Measurements from ENCODE around the gene EML2. TPM values are rescaled to one million over a fixed set of nuclear protein-coding genes. Genes with fewer than 3 reads are reported as not detected.
A peak's percentile ranks its signal among the peaks of the same experiment; 100 is the strongest.
"Not testable (repeated sequence)": the region's sequence is repeated elsewhere in the genome, so short reads cannot be mapped to it uniquely, and the experiment has no call there.

EML2 gene
- polyA plus RNA-seq (ENCODE audit: insufficient read length in 4 of 4) = 10 to 100 TPM; 17.7 to 30.8 (median 23.5) TPM

GRCh38 chr19:45638930-45639729 is at the start of gene EML2:
Gene EML2, minus strand, starts transcription at chr19:45639397. Its CDS starts 21 bp downstream, at chr19:45639376.
- DNase-seq (ENCODE audit: low read depth in 4 of 4, low spot score in 2 of 4) = peak in 1 of 4 donors; percentile 15

DNA sequence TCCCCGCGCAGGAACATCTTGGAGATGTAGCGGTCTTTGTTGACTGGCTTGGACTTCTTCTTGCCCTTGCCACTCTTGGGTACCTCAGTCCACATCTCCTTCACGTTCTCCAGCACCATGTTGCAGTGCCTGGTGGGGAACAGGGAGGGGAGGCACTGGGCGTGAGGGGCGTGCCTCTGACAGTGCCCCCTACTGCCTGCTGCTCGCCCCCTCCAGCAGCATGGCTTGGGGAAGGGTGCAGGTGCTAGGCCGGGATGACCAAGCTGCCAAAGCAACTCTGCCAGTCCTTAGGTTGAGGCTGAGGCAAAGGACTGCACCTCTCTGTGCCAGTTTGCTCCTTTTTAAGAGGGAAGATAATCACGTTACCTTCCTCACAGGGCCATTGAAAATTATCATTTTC is 48.4 kb upstream of the EML2 start:
- DNase-seq (ENCODE audit: low read depth in 4 of 4, low spot score in 2 of 4) = no peak

DNA sequence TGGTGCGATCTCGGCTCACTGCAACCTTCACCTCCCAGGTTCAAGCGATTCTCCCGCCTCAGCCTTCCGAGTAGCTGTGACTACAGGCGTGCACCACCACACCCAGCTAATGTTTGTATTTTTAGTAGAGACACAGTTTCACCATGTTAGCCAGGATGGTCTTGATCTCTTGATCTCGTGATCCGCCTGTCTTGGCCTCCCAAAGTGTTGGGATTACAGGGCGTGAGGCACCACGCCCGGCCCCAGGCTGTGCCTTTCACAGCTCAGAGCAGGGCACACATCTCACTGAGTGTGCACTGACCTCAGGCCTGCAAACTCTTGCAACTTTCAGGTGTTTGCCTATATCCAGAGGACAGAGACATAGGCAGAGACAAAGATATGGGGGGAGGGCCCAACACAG is 45.8 kb upstream of the EML2 start:
- DNase-seq (ENCODE audit: low read depth in 4 of 4, low spot score in 2 of 4) = not testable (repeated sequence)

DNA sequence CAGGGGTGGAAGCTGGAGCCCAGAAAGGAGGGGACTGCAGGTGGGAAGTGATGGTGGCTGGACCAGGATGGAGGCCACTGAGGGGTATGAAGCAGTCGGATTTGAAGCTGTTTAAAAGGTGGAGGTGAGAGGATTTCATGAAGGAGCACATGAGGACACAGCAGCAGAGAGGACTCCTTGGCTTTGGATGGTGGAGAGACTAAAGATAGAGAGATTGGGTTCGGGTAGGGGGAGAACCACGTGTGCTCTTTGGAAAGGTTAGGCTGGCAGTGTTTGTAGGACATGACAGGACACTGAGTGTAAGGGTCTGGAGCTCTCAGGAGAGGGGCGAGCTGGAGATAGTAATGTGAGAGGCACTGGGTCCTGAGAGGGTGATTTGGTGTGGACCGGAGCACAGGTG is 43.7 kb upstream of the EML2 start:
- no peak for DNase-seq (ENCODE audit: low read depth in 4 of 4, low spot score in 2 of 4)

GRCh38 chr19:45682117-45682516 is 42.9 kb upstream of the EML2 start:
- DNase-seq (ENCODE audit: low read depth in 4 of 4, low spot score in 2 of 4) = no peak

DNA sequence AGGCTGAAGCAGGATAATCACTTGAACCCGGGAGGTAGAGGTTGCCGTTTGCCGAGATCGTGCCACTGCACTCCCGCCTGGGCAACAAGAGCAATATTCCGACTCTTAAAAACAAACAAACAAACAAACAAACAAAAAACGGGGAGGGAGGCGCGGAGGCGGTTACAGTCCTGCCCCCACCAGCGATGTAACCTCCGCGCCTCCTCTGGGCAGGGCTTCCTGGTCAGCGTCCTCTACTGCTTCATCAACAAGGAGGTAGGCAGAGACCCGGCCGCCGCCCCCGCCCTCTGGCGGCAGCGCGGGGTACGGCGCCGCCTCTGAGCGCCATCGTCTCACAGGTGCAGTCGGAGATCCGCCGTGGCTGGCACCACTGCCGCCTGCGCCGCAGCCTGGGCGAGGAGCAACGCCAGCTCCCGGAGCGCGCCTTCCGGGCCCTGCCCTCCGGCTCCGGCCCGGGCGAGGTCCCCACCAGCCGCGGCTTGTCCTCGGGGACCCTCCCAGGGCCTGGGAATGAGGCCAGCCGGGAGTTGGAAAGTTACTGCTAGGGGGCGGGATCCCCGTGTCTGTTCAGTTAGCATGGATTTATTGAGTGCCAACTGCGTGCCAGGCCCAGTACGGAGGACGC is 42.3 kb upstream of the EML2 start:
- DNase-seq (ENCODE audit: low read depth in 4 of 4, low spot score in 2 of 4) = peak in 1 of 4 donors; percentile 65

GRCh38 chr19:45677351-45678230 is 38.4 kb upstream of the EML2 start:
- peak in 1 of 4 donors; percentile 63 for DNase-seq (ENCODE audit: low read depth in 4 of 4, low spot score in 2 of 4)

DNA sequence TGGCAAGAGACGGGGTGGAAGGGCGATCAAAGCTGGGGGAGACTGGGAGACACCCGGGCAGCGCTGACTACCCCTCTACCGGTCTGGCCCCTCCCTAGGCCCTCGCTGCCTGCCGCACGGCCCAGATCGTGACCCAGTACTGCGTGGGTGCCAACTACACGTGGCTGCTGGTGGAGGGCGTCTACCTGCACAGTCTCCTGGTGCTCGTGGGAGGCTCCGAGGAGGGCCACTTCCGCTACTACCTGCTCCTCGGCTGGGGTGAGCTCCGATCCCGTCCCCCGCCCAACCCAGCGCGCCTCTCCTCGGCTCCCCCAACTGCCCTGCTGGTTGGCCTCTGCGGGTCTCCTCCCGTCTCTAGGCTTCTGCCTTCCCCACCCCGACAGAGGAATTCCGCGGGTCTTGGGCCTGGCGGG is 37.7 kb upstream of the EML2 start:
- DNase-seq (ENCODE audit: low read depth in 4 of 4, low spot score in 2 of 4) = no peak

DNA sequence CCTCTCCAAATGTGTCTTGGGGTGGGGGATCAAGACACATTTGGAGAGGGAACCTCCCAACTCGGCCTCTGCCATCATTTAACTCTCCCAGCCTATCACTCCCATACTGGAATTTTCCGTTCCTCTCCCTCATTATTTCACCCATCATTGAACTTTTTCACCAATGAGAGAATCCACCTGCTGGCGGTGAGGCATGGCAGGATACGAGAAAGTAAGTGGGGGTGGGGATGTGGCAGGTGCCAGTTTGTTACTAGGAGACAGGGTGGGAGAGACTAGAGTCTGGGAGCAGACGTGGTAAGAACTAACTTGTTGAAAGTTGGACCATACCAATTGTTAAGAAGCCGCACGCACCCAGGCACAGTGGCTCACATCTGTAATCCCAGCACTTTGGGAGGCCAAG is 35.7 kb upstream of the EML2 start:
- DNase-seq (ENCODE audit: low read depth in 4 of 4, low spot score in 2 of 4) = no peak

DNA sequence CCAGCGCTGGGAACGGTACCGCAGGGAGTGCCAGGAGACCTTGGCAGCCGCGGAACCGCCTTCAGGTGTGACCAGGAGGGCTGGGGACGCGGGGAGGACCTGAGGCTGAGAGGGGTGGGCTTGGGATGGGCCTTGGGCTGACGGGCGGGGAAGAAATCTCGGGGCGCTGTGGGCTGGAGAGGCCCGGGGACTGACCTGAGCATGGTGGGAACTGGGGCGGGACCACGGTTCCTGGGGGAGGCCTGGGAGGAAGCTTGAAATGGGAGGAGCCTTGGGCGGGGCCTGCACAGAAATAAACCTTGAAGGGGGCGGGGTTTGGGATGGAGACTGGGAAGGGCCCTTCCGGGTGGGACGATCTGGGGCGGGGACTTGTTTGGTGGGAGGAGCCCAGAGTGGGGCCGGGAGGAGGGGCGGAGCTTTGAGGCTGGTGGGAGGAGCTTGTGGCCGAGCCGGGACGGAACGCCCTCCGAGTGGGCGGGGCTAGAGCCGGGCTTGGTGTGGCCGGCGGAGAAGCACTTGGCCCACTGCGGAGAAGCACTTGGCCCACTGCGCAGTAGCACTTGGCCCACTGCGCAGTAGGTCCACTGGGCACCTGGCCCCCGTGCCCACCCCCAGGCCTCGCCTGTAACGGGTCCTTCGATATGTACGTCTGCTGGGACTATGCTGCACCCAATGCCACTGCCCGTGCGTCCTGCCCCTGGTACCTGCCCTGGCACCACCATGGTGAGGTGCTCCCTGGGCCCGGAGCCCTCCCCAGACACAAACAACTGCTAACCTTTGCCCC is 31.7 kb upstream of the EML2 start:
- DNase-seq (ENCODE audit: low read depth in 4 of 4, low spot score in 2 of 4) = no peak

DNA sequence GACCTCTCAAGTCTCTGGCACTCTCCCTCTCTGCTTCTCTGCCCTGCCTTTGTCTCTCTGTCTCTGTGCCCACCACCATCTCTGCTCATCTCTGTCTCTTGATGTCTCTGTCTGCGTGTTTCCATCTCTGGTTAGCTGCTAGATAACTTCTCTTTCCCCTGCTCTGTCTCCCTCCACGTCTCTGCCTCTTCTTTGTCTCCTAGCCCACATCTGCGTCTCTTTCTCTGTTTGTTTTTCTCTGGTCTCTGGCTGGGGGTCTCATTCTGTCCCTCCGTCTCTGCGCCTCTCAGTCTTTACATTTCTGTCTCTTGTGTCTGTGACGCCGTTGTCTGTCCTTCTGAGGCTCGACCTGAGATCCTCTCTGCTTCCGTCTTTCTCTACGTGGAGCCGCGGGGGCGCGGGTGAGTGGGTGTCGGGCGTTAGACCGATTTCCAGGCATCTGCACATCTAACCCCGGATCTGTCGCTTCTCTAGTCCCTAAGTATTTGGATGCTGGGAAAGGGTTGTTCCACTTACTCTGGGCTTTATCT is 29.2 kb upstream of the EML2 start:
- no peak for DNase-seq (ENCODE audit: low read depth in 4 of 4, low spot score in 2 of 4)

- DNase-seq (ENCODE audit: low read depth in 4 of 4, low spot score in 2 of 4) = no peak
Observed at GRCh38 chr19:45667620-45668341, 28.6 kb upstream of the EML2 start, which contains the start of gene GIPR. Gene GIPR, plus strand, starts transcription at chr19:45668221. Its CDS starts 1,300 bp downstream, at chr19:45669521.

DNA sequence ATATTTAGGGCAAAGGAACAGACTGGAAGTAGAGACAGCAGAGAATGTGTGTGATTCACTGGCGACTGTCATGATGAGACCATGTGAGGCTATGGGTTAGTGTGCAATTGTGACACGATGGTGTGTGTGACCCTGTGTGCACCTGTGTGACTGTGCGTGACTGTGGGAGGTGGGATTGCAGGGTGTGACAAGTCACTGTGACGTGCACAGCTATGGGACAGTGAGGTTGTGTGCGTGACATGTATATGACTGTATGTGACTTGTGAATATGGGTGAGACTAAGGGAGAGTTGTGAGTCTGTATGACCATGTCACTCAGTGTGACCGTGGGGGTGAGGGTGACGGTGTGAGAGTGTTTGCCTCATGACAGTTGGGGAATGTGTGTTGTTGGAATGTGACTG is 25.4 kb upstream of the EML2 start:
- no peak for DNase-seq (ENCODE audit: low read depth in 4 of 4, low spot score in 2 of 4)

- no peak for DNase-seq (ENCODE audit: low read depth in 4 of 4, low spot score in 2 of 4)
Observed at GRCh38 chr19:45663800-45664199, 24.6 kb upstream of the EML2 start.

GRCh38 chr19:45660636-45661035 is 21.4 kb upstream of the EML2 start:
- DNase-seq (ENCODE audit: low read depth in 4 of 4, low spot score in 2 of 4) = no peak

- no peak for DNase-seq (ENCODE audit: low read depth in 4 of 4, low spot score in 2 of 4)
Observed at GRCh38 chr19:45659096-45659729, 20.0 kb upstream of the EML2 start.

DNA sequence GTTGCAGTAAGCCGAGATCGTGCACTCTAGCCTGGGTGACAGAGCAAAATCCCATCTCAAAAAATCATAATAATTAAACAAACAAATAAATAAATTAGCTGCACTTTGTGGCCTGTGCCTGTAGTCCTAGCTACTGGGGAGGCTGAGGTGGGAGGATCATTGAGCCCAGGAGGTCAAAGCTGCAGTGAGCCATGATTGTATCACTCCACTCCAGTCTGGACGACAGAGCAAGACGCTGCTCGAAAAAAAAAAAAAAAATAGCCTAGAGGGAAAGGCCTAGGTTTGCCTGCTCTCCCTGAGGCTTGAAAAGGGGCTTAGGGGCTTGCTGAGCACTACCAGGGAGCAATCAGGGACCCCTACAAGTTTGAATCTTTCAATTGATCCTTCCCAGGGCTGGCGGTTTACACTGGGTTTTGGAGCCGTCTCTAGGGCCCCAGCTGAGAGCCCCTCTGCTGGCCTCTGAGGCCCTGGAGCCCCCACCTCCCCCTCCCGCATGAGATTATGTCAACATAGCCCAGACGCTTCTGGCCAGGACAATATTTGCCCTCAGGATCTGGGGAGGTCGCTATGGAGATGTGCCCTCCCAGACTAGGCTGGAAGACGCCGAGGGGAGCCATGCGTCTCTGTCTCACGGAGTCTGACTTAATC is 18.4 kb upstream of the EML2 start:
- DNase-seq (ENCODE audit: low read depth in 4 of 4, low spot score in 2 of 4) = no peak

DNA sequence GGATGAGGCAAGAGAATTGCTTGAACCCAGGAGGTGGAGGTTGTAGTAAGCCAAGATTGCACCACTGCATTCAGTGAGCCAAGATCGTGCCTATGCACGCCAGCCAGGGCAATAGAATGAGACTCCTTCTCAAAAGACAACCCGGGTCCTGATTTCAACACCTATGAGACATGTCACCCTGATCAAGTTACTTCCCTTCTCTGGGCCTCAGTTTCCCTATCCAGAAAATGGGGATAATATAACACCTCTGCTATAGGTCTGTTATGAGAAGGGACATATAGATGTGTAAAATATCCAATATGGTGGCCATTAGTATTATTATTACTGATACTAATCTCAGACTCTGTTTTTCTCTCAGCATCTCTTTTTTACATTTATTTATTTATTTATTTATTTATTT is 15.9 kb upstream of the EML2 start:
- DNase-seq (ENCODE audit: low read depth in 4 of 4, low spot score in 2 of 4) = no peak

Measured in left renal cortex interstitium (tissue), 4 donors.